GM04503 (cell line): ENCODE measurements around the gene DMRT1.

Source experiments
- DNase-seq: peaks from one replicate; pipeline ENCODE4 v3.0.0-alpha.2; 2012; ENCODE audit warnings: low read depth

Gene DMRT1

GRCh38 chr9:971901-972500 is 130.5 kb downstream of the DMRT1 start:
- DNase-seq = no peak

DNA sequence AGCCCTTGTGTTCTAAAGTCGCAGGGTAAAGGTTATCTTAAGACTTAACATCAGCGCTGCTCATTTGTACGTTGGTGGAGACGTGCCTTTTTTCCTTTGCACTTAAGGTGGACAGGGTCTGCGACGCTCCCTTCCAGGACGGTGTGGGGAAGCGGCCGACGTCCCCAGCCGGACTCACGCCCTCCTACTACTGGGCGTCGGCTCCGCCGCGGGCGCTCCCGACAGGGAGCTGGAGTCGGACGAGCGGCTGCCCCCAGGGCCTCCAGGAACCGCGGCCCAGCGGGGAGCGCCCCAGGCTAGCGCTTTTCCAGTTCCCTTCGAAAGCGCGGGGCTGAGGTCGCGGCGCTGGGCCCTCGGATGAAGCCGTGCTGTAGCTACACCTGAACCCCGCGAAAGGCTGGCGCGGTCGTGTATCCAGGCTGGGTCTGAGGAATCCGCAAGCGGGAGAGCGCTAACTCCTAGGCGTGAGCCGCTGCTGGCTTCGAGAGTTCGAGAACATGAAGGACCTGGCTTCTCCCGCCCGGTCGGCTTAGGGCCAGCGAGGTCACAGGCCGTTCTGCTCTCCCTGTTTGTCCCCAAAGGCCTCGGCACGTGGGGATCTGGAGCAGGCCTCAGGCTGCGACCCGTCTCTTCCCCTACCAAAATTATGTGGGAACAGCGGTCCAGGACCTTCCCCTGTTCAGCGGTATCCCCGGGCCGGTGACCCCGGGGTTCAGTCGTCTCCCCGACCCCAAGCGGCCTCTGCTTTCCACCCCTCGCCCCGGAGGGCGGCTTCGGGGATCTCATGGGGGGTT is 131.2 kb downstream of the DMRT1 start:
- no peak for DNase-seq

GRCh38 chr9:973295-973834 is 131.9 kb downstream of the DMRT1 start:
- DNase-seq = no peak

GRCh38 chr9:974031-974995 is 132.8 kb downstream of the DMRT1 start:
- DNase-seq = no peak

DNA sequence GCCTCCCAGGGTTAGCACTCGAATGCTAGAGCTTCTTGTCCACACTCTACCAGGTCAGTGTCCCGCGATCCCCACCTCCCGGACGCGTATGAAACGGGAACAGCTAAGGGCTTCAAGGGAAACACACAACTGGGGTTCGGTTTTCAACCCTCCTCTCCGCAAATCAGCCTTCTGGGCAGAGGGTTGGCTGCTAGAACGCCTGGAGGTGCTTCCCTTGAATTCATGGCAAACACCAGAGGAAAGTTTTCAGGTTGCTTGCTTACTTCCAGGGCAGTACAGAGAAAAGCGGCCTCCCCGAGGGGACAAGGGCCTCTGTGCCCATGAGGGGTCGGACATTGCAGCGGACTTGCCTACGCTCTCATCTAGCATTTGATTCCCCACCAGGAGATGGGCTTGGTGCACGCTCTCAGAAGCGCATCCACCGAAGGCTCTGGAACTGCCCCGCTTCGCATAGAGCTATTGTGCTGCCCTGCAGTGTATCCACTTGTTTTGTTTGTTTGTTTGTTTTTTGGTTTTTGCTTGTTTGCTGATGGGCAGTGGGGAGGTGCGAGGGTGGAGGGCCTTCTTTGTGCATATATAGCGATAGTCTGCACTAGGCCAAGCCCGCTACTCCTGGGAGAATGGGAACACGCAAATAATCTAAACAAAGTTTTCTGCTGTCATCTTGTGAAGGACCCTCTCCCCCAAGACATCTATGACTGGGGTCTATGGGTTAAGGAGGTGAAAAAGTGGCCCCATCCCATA is 133.7 kb downstream of the DMRT1 start:
- no peak for DNase-seq

- DNase-seq = no peak
Observed at GRCh38 chr9:975740-976257, 134.3 kb downstream of the DMRT1 start.

- DNase-seq = no peak
Observed at GRCh38 chr9:976258-976942, 134.9 kb downstream of the DMRT1 start, which contains the start of gene DMRT3. Gene DMRT3 (plus strand): TSS chr9:976655. CDS start chr9:977002, 347 bp downstream.

- DNase-seq = no peak
Observed at GRCh38 chr9:976943-977837, 135.7 kb downstream of the DMRT1 start.

- no peak for DNase-seq
Observed at GRCh38 chr9:977838-978830, 136.6 kb downstream of the DMRT1 start.

DNA sequence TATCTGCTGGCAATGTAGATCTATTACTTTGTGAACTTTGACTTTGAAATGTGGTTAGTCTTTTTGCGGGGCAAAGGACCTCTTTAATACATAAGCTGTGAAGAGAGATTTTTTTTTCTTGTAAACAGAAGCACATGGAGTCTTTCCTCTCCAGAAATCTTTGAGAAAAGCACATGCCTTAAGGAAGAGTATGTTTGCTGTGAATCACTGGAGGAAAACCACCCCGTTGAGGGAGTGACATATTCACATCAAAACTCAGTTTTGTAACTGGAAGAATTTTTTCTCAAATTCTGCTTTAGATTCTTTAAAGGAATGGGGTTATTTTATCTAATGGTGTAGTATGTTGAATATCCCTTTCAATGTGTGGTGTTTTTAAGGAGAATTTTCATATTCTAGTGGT is 138.5 kb downstream of the DMRT1 start:
- DNase-seq = no peak

- DNase-seq = no peak
Observed at GRCh38 chr9:980640-981039, 139.1 kb downstream of the DMRT1 start.

GRCh38 chr9:981491-981898 is 140.0 kb downstream of the DMRT1 start:
- DNase-seq = no peak

- no peak for DNase-seq
Observed at GRCh38 chr9:982394-983230, 141.1 kb downstream of the DMRT1 start.

- DNase-seq = no peak
Observed at GRCh38 chr9:994005-994404, 152.5 kb downstream of the DMRT1 start.

DNA sequence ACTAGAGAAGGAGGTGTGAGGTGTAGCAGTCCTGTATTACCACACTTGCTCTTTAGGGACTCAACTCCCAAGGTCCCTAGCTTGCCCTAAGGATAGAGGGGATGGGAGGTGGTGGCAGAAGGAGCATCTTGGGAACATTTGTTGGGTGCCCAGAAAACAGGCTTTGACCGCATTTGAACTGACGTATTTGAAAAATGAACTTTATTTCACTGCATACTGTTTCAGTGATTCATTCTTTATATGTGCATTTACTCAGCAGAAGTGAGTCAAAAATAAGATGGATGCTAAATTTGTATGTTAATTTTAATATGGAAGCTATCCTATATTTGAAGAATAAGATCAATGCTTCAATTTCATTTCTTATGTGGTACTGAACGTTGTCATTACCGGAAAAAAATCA is 153.7 kb downstream of the DMRT1 start:
- DNase-seq = no peak

DNA sequence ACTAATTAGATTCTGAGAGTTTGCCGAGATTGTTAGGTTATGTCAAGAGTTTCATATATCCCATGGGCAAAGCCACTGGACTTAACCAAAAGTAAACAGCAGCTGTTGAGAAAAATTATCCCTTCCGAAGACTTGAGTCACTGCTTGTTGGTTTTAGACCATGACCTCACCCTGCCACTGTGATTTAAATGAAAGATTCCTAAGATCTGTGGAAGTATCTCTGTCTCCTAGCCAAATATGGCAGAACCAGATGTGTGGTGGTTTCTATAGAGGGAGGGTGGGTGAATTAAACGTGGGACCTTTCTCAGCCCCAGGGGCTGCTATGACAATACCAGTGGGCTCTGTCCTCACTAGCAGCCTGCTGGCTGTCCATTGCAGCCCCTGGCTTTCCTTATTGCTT is 154.3 kb downstream of the DMRT1 start:
- DNase-seq = no peak
